HG03066 (cell line): Measurements from ENCODE around the gene ATRN.

Experiments
- ATAC-seq: cut with Tn5 transposase; IDR thresholded peaks from one replicate; pipeline ENCODE4 v1.9.1; 2021; ENCODE audit warnings: low read depth; ENCODE audit not compliant: unreplicated experiment

ATRN gene

DNA sequence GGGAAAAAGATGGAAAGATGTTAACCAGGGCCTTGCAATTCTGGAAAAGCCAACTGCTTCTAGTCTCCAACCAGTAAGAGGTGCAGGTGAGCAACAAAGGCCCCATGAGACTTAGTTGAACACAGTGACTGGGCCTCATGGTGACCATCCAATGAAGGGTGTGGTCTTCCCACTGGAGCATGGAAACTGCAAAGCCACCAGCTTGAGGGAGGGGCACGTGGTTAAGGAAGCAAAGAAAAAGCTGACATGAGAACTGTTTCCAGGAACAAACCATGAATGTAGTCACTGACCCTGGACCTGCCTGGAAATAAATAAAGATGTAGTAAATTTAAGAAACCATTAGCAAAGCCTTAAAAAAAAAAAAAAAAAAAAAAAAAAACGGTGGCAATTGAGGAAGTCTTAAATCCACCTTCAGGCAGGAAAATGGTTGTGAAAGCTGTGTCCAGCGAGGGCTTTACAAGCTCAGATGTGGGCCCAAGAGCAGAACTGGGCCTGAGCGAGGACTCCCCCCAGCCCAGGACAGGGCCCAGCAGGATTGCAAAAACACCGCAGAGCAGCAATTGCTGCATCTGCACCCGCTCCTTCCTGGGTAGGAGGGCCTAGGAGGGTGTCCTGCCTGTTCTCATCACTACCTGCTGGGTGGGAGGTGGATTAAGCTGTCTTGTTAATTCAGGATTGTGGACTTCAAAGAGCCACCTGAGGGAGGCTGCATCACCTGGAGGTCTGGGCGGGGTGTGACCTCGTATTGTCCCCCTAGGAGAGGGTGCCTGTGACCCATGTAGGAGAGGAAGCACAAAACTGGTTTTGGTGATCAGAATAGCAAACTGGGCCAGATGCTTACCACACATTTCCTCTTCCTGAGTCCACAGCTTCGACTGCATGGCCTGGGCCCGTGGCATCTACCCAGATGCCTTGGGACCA, 182.1 kb downstream of the ATRN start:
- ATAC-seq = no peak

DNA sequence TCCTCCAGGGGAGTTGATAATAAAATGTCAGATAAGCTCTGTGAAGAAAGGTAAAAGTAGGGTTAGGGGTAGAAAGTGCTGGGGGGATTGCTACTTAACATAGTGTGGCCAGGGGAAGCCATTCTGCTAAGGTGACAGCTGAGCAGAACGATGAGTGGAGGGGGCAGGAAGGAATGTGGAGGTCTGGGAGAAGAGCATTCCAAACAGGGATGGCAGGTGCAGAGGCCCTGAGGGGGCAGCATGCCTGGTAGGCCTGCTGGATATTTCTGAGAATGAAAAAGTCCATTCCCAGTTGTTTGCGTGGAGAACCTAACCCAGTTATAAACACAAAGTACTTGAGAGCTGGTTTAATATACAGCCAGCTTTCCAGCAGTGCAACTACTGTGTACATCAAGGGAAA, 183.1 kb downstream of the ATRN start:
- no peak for ATAC-seq

DNA sequence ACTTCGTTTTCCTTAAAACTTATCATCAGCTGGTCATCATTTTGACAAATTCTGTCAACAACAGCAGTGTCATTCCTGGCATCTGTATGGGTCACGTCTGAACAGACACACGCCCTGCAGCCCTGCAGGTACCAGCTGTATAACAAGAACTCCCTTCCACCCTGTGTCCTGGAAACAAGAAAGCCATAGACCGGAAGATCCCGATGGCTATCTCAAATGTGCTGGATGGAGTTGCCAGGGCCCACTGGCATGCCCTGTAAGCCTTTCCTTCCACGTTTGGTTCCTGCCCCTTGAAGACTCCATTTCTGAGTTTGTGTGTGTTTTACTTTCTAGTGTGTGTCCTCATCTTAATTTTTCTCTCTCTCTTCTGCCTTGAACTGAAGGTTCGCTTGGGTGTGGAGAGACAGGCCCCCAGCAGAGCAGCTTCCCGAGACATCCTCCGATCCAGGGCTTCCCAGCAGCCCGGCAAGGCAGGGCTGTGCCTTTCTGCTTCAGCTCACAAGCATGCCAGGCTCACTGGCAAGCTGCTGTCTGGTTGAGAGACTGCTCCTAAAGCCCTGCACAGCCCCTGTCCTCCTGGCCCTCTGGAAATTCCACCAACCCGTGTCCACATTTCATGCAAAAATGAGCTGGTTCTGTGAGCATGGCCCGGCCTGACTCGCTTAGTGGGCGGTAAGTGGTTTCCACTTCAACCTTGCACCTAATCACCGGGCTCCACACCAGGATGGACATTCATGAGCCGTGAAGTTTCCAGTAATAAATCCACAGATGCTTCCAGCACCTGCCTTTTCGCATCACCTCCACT, 183.7 kb downstream of the ATRN start:
- no peak for ATAC-seq

DNA sequence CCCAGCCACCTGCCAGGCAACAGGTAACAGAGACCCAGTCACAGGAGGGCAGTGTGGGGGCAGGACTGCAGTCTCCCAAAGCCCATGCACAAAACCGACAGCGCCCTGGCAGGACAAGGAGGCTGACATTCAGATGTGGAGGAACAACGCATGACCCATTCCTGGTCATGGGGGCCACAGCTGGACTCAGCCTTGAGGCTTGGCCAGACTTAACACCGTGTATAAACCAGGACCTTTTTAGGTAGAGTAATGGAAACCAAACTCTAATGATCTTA, 184.2 kb downstream of the ATRN start:
- ATAC-seq = no peak

DNA sequence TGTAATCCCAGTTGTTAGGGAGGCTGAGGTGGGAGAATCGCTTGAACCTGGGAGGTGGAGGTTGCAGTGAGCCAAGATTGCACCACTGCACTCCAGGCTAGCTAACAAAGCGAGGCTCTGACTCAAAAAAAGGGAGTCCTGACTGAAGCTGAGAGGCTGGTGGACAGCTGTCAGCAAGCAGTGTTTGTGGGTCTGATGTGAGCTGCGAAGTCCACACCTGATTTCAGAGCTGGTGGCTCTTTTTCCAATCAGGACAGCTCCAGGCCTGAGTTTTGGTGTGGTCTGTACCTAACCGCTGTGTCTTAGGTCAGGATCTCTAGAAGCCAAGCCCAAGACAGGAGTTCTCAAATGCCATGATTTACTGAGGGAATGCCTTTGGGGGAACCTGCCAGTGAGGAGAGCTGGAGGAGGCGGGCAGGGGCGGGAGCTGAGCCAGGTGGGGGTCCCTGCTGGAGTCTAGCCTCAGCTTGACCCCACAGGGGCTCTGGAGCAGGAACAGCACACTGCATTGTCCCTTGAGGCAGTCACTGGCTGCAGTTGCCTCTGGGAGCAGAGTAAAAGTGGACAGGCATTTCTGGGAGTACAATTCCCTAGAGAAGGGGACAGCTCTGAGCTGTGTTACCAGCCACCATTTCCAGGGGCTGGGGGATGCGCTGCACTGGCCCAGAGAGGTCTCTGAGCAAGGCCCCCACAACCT, 187.3 kb downstream of the ATRN start:
- no peak for ATAC-seq

DNA sequence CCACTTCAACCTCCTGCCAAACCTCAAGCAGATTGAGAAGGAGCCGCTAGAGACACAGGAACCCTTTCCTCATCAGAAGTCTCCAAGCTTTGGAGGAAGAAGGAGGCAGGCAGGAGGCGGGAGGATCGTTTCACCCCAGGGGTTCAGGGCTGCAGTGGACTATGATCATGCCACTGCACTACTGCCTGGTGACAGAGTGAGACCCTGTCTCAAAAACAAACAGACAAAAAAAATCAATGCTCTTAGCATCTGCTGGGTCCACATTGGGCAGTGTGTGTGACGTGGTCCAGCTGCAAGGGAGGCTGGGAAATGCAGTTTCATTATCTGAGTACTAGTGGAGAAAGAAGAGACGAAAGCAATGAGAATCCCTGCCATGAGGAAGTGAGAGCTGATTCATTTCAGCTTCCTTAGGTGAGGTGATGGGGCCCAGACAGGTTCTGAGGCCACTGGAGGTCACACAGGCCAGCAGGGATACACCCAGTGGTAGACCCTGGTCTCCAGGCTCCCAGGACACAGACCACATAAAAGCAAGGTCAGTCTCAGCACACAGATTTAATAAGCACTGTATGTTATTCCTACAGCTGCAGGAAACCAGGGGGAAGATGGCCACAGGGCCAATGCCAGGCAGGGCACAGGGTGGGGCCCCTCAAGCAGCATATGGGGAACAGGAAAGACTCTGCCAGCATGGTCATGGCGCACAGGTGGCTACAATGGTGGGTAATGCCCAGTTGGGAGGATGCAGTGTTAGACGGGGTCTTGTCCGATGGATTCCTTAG, 188.1 kb downstream of the ATRN start:
- peak; percentile 87 for ATAC-seq

DNA sequence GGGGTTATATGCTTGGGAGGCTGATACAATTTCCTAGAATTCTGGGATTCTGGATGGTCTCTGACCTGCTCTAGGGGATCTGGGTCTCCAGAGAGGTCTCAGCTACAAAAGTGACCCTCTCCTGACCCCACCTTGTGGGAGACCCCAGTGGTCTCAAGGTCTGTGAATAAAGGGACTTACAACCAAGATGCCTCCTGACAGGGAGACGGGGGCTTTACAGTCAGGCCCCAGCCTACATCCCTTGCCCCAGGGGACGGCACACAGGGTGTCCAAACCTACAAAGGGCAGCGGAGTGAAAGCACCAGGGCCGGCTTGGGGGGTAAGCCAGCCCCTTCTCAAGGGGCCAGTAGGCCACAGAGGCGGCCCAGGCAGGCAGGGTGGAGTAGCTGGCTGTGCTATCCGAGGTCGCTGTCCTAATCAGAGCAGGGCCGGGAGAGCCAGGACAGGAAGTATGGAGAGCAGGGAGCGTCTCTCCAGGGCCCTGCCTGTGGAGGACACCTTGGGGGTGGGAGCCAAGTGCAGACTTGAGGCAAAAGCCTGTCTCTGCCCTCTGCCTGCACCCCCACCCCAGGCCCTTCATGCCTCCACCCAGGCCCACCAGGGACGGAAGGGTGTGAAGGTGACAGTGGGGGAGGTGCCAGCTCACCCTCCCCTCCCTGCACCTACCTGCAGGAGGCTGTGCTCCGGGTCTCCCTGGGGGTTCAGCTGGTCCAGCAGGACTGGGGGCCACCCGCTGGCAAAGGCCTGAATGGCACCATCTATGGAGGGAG, 188.9 kb downstream of the ATRN start:
- no peak for ATAC-seq

DNA sequence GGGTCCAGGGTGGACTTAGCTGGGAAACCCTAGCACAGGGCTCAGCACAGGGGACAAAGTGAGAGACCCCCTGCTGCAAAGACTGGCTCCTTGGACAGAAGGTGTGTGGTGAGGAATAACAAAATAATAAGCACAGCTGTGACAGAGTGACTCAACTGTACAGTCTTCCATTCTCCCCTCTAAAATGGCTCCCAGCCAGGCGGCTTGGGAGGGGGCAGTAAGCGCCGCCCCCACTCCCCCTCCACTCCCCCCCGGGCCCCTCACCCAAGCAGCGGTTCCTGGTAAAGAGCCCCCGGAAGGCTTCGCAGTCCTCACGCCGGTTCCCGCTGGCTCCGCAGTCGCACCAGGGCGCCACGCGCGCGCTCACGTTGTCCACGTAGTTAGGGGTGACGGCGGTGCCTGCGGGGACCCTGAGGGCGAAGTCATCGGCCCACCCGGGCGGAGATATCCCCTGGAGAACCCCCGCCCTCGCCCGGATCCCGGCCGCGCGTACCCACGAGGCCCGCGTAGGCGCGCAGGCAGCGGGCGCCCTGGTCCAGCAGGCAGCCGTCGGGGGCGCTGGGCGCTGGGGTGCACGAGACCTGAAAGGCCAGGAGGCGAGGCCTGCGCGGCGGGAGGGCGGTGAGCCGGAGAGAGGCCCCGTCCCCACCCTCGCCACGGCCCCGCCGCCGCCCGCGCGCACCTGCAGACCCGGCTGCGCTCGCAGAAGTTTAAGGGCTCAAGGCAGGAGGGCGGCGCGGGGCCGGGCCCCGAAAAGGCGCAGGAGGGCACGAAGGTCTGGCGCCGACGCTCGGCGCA, 189.6 kb downstream of the ATRN start:
- ATAC-seq = no peak

DNA sequence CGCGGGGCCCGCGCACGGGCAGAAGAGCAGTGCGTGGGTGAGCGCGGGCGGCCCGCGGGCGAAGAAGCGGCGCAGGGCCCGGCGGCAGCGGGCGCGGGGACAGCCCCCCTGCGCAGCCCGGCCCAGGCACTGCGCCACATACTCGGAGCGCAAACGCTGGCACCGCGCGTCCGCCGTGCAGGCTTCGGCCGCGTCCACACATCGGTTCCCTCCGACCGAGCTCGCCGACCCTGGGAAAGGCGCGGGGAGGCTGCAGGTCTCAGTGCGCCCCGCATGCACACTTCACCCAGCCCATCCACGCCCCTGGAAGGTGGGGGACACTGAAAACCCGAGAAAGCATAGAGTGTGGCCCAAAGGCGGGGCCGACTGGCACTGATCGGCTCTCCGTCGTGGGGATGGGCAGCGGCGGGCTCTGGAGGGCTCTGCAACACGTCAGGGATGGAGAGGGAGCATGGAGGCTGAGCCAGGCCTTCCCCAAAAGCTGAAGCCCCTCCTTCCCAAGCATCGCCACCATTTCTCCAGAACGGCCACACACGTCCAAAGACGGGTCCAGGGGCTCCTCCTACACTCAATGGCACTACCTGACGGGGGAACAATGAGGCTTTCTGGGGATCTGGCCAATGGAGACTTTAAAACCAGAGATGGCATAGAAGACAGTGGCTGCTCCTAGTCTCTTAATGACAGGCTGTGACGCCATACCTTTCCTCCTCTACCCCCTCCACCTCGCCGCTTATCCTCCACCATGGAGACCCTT, 190.4 kb downstream of the ATRN start:
- no peak for ATAC-seq

DNA sequence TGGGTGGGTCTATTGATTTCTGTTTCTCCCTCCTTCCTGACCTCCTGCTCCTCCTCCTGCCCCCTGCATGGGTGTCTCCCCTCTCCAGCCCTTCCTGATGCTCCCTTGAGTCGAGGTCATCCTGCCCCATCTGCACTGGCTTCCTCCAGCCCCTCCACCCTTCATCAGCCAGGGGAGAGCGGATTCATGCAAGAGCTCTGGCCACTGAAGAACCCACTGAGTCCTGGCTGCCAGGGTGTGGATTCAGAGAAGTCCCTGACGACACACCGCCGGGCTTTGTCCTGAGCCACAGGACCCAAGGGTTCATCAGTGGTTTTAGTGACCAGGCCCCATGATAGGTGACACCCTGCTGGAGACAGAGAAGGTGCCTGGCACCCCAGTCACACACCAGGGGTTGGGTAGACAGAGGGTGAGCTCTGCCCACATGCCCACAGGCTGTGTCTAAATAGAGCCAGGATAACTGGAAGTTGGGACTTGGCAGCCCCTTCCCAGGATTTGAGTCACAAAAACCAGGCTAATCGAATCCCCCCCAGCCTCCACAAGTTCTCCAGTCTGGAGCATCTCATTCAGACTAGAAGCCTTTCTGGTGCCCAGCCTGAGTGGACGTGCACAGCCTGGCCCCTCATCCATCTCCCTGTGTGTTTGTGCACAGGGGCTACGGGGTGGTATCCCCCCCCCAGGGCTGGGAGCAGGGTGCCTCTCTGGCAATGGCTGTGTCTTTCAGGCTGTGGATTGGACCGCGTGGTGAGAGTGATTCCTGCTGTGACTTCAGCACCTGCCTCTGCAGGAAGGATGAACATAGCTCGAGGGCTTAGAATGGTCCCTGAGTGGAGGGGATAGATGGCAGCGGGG, 191.2 kb downstream of the ATRN start:
- ATAC-seq = no peak

DNA sequence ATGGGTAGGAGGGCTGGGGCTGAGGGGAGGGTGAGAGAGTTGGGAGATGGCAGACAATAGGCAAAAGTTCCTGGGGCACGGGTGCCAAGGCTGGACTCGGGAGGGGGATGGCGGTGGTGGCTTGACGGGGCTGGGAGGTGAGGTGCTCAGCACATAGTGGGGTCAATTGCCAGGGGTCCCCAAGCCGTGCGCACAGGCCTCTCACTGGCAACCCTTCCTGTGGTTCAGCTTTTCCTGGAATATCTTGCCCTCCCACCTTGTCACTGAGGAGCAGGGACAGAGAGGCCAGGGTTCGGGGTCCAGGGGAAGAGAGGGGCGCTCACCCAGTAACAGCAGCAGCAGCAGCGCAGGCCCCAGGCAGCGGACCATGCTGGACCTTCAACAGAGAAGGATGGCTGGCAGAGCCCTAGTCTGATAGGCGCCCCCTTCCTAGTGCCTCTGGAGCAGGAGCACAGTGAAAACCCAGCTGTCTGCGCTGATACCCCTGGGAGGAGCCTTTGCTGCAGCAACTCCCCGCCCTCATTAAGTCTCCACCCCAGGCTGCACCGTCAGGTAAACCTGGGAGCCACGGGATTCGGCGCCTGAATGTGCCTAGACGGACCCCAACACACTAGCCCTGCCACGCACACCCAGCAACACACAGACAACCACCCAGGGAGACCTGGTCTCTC, 192.3 kb downstream of the ATRN start, which contains the start of gene GFRA4:
GFRA4 (minus strand) TSS at position 369 of the 671 bp plus-strand sequence; CDS start at position 369, 0 bp downstream.
- ATAC-seq = no peak

DNA sequence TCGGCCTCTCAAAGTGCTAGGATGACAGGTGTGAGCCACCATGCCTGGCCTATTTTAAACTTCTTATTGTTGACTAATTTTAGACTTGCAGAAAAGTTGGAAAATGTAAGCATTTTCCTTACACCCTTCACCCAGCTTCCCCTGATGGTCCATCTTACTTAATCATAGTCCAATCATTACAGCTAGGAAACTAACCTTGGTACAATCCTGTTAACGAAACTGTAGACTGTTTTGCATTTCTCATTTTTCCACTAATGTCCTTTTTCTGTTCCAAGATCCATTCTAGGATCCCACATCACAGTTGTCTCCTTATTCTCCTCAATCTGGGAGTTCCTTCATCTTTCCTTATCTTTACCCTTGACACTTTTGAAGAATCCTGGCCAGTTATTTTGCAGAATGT, 193.0 kb downstream of the ATRN start:
- no peak for ATAC-seq

DNA sequence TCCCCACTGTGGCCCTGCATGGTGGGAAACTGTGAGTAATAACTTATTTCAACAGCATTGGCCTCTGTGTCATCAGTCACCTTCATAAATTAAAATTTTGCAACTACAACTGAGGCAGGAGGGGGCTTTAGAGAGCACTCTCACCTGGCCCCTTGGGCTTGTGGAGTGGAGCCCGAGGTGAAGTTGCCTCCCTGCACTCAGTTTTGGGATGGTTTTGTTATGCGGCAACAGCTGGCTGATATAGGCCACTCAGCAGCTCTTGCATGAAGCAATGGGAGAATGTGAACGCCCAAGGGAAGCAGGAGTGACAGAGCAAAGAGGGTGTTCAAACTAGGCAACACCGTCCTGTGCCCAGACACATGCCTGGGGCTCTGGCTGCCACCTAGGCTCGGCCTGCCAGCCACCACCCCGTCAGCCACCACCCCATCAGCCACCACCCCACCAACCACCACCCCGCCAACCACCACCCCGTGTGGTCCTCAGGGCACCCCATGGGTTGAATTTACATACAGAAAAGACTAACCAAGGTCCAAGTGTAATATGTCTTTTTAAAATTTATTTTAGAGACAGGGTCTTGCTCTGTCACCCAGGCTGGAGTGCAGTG, 196.7 kb downstream of the ATRN start:
- ATAC-seq = no peak

DNA sequence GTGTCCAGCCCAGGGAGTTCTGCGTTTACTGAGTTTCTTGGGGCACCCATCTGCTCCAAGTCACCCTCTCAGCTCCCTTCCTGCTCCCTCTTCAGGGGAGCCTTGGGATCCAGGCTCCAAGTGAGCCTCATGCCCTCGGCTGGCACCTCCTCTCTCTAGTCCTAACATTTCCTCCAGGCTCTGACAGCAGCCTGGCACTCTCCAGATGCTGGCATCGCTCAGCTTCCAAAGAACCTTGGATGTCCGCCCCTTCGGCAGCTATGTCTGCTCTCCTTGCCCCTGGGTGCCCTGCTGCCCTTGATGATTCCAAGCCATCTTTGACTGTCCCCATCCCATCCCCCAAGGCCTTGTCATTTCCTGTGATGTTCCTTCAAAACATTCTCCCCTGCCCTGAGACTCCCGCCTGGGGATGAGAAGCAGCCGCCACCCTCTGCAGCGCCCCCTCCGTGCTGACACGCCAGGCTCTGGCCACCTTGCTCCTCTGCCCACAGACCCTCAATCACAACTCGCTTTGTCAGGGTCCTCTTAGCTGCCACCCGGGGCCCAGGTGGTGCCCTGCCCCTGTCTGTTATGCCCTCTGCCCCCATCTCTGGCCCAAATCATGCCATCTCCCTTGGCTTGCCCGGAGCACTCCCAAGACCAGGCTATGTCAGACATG, 199.0 kb downstream of the ATRN start:
- ATAC-seq = no peak

DNA sequence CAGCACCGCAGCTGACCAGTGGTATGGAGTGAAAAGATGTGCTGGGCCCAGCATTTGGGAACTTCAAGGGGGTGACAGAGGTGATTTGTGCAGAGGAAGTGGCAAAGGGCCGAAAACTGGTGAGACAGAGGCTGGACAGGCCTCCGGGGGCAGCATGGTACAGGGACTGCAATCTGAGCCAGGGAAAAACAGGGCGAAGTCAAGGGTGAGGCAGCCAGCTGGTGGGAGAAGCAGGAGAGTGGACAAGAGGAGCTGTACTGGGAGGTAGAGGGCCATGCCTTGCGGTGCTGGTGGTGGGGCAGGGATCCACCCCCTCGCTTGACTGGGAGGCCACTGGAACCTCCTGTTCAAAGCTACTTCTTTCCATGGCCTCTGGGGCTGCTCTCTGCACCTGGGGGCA, 199.7 kb downstream of the ATRN start:
- no peak for ATAC-seq

DNA sequence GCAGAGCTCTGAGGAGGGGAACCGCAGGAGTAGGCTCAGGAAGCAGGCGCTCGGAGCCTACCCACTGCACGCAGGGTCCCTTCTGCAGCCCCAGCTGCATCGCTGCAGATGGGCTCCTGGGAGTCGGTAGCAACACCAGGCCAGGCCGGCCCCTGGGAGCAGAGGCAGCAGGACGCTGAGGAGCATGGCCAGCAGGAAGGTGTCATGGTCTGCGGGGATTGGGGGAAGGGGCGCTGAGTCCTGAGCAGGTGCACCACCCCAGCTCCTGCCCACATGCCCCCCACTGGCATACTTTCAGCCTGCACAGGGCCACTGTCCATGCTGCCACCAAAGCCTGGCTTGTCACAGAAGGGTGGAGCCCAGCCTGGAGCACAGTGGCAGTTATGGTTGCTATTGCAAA, 200.1 kb downstream of the ATRN start:
- no peak for ATAC-seq
